SK-N-SH treated with all-trans-retinoic acid at 6 μM for 48 hours (cell line): ENCODE results near the gene RLBP1.

Source experiments
- ATAC-seq: fragments of 200-7000 bp; cut with Tn5 transposase; 3 replicates; pipeline ENCODE4 v1.9.1; 2020; ENCODE audit warnings: mild to moderate bottlenecking, moderate library complexity
- ARNTL ChIP-seq: fragments of 450-650 bp; formaldehyde crosslinking; IDR thresholded peaks from 2 replicates; pipeline ENCODE4 v1.5.0; 2020; ENCODE audit warnings: low read depth, mild to moderate bottlenecking, moderate library complexity, borderline replicate concordance
- BACH2 ChIP-seq: fragments of 250-450 bp; sonication (Bioruptor Pico); IDR thresholded peaks from 2 replicates; pipeline ENCODE4 v1.9.0; 2021; ENCODE audit warnings: mild to moderate bottlenecking, borderline replicate concordance
- CSDC2 ChIP-seq: fragments of 250-450 bp; sonication (Bioruptor Pico); IDR thresholded peaks from 2 replicates; pipeline ENCODE4 v1.5.0; 2020; ENCODE audit warnings: mild to moderate bottlenecking, moderate library complexity
- ESRRG ChIP-seq: fragments of 250-450 bp; sonication (Bioruptor Pico); IDR thresholded peaks from 2 replicates; pipeline ENCODE4 v1.6.1; 2021; ENCODE audit warnings: mild to moderate bottlenecking
- GLIS3 ChIP-seq: fragments of 250-450 bp; sonication (Bioruptor Pico); IDR thresholded peaks from 2 replicates; pipeline ENCODE4 v1.5.0; 2020; ENCODE audit warnings: mild to moderate bottlenecking, moderate library complexity
- ISL1 ChIP-seq: fragments of 250-450 bp; sonication (Bioruptor Pico); IDR thresholded peaks from 2 replicates; pipeline ENCODE4 v2.1.2; 2022; ENCODE audit warnings: mild to moderate bottlenecking, moderate library complexity
- SNAI2 ChIP-seq: fragments of 250-450 bp; sonication (Bioruptor Pico); IDR thresholded peaks from 2 replicates; pipeline ENCODE4 v1.5.0; 2020; ENCODE audit warnings: mild to moderate bottlenecking, moderate library complexity
- TCF4 ChIP-seq: fragments of 250-450 bp; sonication (Bioruptor Pico); IDR thresholded peaks from 2 replicates; pipeline ENCODE4 v1.8.0; 2021; ENCODE audit warnings: mild to moderate bottlenecking, moderate library complexity, borderline replicate concordance
- TOX ChIP-seq: fragments of 250-450 bp; sonication (Bioruptor Pico); IDR thresholded peaks from 2 replicates; pipeline ENCODE4 v1.8.0; 2021; ENCODE audit warnings: mild to moderate bottlenecking, moderate library complexity, borderline replicate concordance
- ZFP3 ChIP-seq: fragments of 250-450 bp; sonication (Bioruptor Pico); IDR thresholded peaks from 2 replicates; pipeline ENCODE4 v1.5.0; 2020; ENCODE audit warnings: mild to moderate bottlenecking, moderate library complexity
- ZNF70 ChIP-seq: fragments of 450-650 bp; formaldehyde crosslinking; IDR thresholded peaks from 2 replicates; pipeline ENCODE4 v1.5.0; 2020; ENCODE audit warnings: mild to moderate bottlenecking, moderate library complexity
- TF ChIP-seq, protein P1 (sequence below): fragments of 250-450 bp; sonication (Bioruptor Pico); IDR thresholded peaks from 2 replicates; pipeline ENCODE4 v1.5.1; 2021; ENCODE audit warnings: mild to moderate bottlenecking, moderate library complexity
- TF ChIP-seq, protein P2 (sequence below): fragments of 250-450 bp; sonication (Bioruptor Pico); IDR thresholded peaks from 2 replicates; pipeline ENCODE4 v1.5.0; 2020; ENCODE audit warnings: mild to moderate bottlenecking, moderate library complexity
- TF ChIP-seq, protein P3 (sequence below): fragments of 250-450 bp; sonication (Bioruptor Pico); IDR thresholded peaks from 2 replicates; pipeline ENCODE4 v1.8.0; 2020; ENCODE audit warnings: mild to moderate bottlenecking, moderate library complexity, borderline replicate concordance

Gene RLBP1

DNA sequence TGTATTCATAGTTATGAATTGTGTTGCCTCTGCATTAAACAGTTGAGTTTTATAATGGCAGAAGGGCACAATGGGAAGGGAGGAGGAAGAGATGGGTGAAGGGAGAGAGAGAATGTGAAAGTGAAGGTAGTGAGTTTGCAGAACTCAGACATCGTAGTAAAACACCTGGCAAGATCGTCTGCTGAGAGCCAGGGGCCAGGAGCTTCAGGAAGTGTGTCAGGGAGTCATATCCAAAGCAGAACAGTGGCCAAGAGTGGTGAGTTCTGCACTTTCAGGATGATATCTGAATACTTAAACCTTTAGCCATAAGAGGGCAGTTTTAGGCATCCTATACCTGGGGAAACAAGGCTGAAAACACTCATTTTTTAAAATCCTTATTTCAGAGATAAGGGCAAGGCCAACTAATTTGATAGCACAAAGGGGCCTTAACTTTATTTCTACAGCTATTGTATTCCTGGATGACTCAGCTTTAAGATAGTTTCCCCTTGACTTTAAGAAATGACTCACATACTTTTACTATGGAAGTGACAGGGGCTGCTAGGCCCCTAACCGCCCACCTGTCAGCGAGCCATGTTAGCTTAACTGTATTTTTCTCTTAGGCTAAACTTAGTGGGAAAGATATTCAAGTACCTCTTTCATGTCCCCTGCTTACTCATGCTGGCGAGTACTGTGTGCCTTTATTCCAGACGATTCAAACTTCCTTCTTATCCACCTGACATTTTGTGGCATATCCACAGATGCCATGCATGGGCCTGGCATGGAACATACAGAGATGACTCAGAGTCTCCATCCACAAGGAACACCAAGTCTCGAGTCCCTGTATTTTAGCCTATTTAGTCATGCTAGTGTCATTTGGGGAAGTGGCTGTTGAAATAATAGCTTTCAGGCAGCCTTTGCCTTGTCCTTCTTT is 53.9 kb downstream of the RLBP1 start:
- peak; percentile 66 for ATAC-seq
- TF ChIP-seq ISL1 (CRISPR knock-in tag) = peak; percentile 16; the same call in 1 of the 2 replicates
- TF ChIP-seq GLIS3 (CRISPR knock-in tag) = no peak

GRCh38 chr15:89165677-89166076 is 55.7 kb downstream of the RLBP1 start:
- no peak for ATAC-seq

DNA sequence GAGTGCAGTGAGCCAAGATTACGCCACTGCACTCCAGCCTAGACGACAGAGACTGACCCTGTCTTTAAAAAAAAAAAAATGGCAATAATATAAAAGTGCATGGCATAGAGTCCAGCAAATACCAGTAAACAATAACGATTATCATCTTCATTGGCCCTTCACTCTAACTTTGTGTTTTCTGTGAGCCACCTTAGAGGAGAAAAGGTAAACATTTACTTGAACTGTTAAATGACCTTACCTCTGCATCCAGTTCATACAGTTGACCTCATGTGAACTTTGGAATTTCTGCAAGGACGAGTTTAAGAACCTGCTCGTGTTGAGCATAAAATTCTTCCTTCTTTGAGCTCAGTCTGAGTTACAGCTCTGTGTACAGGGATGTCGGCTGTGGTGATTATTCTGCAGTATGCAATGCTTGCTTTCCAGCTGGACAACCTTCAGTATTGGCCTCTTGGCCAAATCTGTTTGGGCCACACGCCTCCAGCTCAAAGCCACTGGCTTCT is 56.6 kb downstream of the RLBP1 start:
- TF ChIP-seq BACH2 (no peak), CSDC2 (CRISPR knock-in tag) (no peak), SNAI2 (CRISPR knock-in tag) (no peak)
- TF ChIP-seq, protein P1, sequence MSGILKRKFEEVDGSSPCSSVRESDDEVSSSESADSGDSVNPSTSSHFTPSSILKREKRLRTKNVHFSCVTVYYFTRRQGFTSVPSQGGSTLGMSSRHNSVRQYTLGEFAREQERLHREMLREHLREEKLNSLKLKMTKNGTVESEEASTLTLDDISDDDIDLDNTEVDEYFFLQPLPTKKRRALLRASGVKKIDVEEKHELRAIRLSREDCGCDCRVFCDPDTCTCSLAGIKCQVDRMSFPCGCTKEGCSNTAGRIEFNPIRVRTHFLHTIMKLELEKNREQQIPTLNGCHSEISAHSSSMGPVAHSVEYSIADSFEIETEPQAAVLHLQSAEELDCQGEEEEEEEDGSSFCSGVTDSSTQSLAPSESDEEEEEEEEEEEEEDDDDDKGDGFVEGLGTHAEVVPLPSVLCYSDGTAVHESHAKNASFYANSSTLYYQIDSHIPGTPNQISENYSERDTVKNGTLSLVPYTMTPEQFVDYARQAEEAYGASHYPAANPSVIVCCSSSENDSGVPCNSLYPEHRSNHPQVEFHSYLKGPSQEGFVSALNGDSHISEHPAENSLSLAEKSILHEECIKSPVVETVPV (CRISPR knock-in tag) = no peak
- ATAC-seq = no peak

More at GRCh38 chr15:89165677-89166076, 55.7 kb downstream of the RLBP1 start:
- TF ChIP-seq ISL1 (CRISPR knock-in tag) = 0 out of 2 replicates have a peak, but pooled peaks have one; percentile 31
- no peak for TF ChIP-seq ESRRG

- peak; percentile 36; the same call in 1 of the 2 replicates for TF ChIP-seq ISL1 (CRISPR knock-in tag)
- TF ChIP-seq, protein P2, sequence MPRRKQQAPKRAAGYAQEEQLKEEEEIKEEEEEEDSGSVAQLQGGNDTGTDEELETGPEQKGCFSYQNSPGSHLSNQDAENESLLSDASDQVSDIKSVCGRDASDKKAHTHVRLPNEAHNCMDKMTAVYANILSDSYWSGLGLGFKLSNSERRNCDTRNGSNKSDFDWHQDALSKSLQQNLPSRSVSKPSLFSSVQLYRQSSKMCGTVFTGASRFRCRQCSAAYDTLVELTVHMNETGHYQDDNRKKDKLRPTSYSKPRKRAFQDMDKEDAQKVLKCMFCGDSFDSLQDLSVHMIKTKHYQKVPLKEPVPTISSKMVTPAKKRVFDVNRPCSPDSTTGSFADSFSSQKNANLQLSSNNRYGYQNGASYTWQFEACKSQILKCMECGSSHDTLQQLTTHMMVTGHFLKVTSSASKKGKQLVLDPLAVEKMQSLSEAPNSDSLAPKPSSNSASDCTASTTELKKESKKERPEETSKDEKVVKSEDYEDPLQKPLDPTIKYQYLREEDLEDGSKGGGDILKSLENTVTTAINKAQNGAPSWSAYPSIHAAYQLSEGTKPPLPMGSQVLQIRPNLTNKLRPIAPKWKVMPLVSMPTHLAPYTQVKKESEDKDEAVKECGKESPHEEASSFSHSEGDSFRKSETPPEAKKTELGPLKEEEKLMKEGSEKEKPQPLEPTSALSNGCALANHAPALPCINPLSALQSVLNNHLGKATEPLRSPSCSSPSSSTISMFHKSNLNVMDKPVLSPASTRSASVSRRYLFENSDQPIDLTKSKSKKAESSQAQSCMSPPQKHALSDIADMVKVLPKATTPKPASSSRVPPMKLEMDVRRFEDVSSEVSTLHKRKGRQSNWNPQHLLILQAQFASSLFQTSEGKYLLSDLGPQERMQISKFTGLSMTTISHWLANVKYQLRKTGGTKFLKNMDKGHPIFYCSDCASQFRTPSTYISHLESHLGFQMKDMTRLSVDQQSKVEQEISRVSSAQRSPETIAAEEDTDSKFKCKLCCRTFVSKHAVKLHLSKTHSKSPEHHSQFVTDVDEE (CRISPR knock-in tag) = no peak
- TF ChIP-seq ZFP3 (CRISPR knock-in tag) = no peak
- no peak for TF ChIP-seq TOX (CRISPR knock-in tag)
- TF ChIP-seq TCF4 (CRISPR knock-in tag) = no peak
These were observed 57.9 kb downstream of the RLBP1 start for GRCh38 chr15:89163271-89164055.

DNA sequence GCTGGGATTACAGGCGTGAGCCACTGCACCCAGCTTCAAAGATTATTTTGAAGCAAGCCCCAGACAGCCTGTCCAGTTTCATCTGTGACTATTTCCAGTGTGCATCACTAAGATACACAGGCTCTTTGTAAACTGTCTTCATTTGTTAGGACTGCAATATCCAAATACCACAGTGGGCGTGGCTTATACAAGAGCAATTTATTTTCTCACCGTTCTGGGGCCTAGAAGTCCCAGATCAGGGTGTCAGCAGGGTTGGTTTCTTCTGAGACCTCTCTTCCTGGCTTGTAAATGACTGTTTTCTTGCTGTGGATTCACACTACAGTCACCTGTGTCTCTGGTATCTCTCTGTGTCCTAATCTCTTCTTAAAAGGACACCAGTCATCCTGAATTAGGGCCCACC is 59.7 kb downstream of the RLBP1 start:
- ATAC-seq = no peak
- TF ChIP-seq ZNF70 (CRISPR knock-in tag) = no peak
- no peak for TF ChIP-seq SNAI2 (CRISPR knock-in tag)
- TF ChIP-seq, protein P3, sequence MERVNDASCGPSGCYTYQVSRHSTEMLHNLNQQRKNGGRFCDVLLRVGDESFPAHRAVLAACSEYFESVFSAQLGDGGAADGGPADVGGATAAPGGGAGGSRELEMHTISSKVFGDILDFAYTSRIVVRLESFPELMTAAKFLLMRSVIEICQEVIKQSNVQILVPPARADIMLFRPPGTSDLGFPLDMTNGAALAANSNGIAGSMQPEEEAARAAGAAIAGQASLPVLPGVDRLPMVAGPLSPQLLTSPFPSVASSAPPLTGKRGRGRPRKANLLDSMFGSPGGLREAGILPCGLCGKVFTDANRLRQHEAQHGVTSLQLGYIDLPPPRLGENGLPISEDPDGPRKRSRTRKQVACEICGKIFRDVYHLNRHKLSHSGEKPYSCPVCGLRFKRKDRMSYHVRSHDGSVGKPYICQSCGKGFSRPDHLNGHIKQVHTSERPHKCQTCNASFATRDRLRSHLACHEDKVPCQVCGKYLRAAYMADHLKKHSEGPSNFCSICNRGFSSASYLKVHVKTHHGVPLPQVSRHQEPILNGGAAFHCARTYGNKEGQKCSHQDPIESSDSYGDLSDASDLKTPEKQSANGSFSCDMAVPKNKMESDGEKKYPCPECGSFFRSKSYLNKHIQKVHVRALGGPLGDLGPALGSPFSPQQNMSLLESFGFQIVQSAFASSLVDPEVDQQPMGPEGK (CRISPR knock-in tag) = no peak
- no peak for TF ChIP-seq ARNTL (CRISPR knock-in tag)
- no peak for TF ChIP-seq TCF4 (CRISPR knock-in tag)
- TF ChIP-seq, all 23 proteins: peak for 0

More at GRCh38 chr15:89163271-89164055, 57.9 kb downstream of the RLBP1 start:
- ATAC-seq = no peak
